GOT3 (cell line): Measurements from ENCODE around the gene RAD23B.

ENCODE experiments used
- DNase-seq: peaks from one replicate; lab custom pipeline; 2025; ENCODE audit warnings: mixed read lengths; lab: John Stamatoyannopoulos, UW

Gene RAD23B

GRCh38 chr9:107378006-107378405 lies 94.9 kb downstream of the RAD23B start:
- DNase-seq, result no peak
